GM10248 (cell line): ENCODE results near the gene SLC46A1.
"Not testable (repeated sequence)": the region's sequence is repeated elsewhere in the genome, so short reads cannot be mapped to it uniquely, and the experiment has no call there.

ENCODE experiments used
- CTCF ChIA-PET: fragments of 300-600 bp; sonication (Branson Sonifier 250); formaldehyde crosslinking; extraction: SDS; loops from one replicate; lab custom pipeline; 2021; ENCODE audit warnings: antibody characterized with exemption; lab: Yijun Ruan, JAX
- POLR2A ChIA-PET: fragments of 350-650 bp; sonication (Branson Sonifier 250); formaldehyde crosslinking; extraction: SDS; loops from one replicate; lab custom pipeline; 2020; ENCODE audit warnings: antibody characterized with exemption; lab: Yijun Ruan, JAX
- DNase-seq: peaks from one replicate; pipeline ENCODE4 v3.0.0; 2012; ENCODE audit errors: extremely low spot score
- TF ChIP-seq, protein P1 (sequence below): IDR thresholded peaks from 2 replicates; pipeline ENCODE4 v1.5.1; 2012; ENCODE audit warnings: mild to moderate bottlenecking, low read depth; ENCODE audit errors: extremely low read depth, missing control alignments, control extremely low read depth

SLC46A1 gene

DNA sequence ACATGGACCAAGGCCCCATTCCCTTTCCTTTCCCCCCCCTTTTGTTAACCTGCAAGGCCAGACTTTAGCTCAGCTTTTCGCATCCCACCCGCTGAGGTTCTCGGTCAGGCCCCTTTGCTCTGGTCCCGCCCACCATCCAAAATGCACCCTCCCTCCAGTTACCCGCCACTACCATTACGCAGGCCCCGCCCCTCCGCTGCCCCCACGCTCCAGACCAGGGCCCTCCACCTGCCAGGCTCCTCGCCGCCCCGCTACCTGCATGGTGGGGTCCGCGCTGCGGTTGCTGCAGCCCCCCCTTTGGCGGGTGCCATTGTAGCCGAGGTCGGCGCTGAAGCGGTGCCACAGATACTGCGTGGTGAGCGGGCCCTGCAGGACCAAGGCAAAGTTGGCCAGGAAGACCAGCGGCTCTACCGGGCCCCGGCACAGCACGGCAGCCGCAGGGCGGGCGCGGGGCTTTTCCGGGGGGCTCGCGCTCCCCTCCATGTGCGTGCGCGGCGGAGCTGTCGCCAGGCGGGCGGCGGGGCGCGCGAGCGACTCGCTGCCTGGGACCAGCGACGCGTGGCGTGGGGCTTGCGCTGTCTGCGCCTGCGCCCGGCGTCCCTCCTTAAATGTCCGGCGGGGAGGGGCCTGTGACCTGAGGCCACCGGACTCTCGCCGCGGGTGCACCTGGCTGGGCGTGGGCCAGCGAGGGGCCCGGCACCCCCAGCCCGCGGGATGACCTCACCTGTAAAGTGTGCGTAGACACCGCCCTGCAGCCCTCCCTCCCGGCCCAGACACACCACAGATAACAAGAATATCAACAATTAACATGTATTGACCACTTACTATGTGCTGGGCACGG, at the start of gene SLC46A1:
Gene SLC46A1 (minus strand): TSS at position 581 of the 841 bp plus-strand sequence. CDS start 98 bp downstream, at position 483.
- ChIA-PET CTCF (interaction anchor here (1.2 to 3.3 kb wide), 5 partner anchors 11 to 155 kb away, joined by 3 to 31 read pairs (median 5); no protein-coding TSS in a partner anchor), POLR2A (interaction anchor here (0.7 to 0.9 kb wide), 2 partner anchors 11 to 23 kb away, joined by 3 to 4 read pairs; no protein-coding TSS in a partner anchor)
- DNase-seq: peak; percentile 85
- TF ChIP-seq, protein P1, sequence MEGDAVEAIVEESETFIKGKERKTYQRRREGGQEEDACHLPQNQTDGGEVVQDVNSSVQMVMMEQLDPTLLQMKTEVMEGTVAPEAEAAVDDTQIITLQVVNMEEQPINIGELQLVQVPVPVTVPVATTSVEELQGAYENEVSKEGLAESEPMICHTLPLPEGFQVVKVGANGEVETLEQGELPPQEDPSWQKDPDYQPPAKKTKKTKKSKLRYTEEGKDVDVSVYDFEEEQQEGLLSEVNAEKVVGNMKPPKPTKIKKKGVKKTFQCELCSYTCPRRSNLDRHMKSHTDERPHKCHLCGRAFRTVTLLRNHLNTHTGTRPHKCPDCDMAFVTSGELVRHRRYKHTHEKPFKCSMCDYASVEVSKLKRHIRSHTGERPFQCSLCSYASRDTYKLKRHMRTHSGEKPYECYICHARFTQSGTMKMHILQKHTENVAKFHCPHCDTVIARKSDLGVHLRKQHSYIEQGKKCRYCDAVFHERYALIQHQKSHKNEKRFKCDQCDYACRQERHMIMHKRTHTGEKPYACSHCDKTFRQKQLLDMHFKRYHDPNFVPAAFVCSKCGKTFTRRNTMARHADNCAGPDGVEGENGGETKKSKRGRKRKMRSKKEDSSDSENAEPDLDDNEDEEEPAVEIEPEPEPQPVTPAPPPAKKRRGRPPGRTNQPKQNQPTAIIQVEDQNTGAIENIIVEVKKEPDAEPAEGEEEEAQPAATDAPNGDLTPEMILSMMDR: no peak

DNA sequence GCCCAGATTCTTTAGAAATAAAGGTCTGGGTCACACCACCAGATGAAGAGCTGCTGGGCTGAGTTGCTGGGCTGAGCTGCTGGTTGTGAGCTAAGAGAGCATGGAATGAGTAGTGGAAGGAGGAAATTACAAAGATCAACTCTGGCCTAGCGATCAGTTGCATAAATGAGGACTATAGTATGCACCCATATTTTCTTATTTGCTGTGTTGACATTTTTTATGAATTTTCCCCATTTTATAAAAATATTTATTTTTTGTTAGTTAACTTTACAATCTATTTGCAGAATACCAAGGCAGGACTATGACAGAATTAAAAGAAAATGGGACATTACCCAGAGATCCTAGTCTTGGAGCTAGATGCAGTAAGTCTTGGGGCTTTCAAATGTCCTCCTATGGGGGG, 43.8 kb upstream of the SLC46A1 start:
- CTCF ChIA-PET: interaction anchor here (1.2 to 1.6 kb wide), 2 partner anchors 12 to 34 kb away, joined by 3 to 10 read pairs; no protein-coding TSS in a partner anchor
- TF ChIP-seq, protein P1: no peak
- POLR2A ChIA-PET: no interaction called here
- no peak for DNase-seq

DNA sequence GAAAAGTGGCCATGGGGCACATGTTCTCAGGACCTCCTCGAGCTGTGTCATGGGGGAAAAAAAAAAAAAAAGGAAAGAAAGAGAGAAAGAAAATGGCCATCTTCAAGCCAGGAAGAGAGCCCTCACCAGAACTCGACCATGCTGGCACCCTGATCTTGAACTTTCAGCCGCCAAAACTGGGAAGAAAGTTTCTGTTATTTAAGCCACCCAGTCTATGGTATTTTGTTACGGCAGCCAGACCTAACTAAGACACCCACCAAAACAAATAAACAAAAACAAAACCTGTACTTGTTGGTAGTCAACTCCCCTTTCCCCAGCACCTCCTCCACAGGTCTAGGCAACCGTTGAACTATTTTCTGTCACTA, 41.4 kb upstream of the SLC46A1 start:
- ChIA-PET POLR2A (no interaction called here), CTCF (interaction anchor here (0.7 to 1.1 kb wide), 5 partner anchors 14 to 48 kb away, joined by 3 read pairs; no protein-coding TSS in a partner anchor)
- no peak for DNase-seq
- TF ChIP-seq, protein P1: no peak

DNA sequence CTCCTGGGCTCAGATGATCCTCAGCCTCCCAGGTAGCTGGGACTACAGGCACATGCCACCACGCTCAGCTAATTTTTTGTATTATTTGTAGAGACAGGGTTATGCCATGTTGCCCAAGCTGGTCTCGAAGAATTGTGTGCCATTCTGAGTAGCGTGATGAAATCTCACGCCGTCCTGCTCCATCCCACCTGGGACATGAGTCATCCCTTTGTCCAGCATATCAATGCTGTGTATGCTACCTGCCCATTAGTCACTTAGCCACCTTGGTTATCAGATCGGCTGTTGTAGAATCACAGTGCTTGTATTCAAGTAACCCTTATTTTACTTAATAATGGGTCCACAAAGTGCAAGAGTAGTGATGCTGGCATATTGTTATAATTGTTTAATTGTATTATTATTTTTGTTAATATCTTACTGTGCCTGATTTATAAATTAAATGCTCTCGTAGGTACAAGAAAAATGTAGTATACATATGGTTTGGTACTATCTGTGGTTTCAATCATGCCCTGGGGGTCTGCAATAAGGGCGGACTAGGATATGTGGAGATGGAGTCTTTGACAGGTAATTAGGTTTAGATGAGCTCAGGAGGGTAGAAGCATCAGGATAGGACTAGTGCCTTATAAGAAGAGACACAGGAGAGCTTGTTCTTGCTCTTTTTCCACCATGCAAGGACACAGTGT, 40.8 kb upstream of the SLC46A1 start:
- CTCF ChIA-PET: interaction anchor here (0.7 to 1.1 kb wide), 5 partner anchors 17 to 101 kb away, joined by 3 read pairs; no protein-coding TSS in a partner anchor
- no peak for DNase-seq
- POLR2A ChIA-PET: no interaction called here
- TF ChIP-seq, protein P1: no peak

DNA sequence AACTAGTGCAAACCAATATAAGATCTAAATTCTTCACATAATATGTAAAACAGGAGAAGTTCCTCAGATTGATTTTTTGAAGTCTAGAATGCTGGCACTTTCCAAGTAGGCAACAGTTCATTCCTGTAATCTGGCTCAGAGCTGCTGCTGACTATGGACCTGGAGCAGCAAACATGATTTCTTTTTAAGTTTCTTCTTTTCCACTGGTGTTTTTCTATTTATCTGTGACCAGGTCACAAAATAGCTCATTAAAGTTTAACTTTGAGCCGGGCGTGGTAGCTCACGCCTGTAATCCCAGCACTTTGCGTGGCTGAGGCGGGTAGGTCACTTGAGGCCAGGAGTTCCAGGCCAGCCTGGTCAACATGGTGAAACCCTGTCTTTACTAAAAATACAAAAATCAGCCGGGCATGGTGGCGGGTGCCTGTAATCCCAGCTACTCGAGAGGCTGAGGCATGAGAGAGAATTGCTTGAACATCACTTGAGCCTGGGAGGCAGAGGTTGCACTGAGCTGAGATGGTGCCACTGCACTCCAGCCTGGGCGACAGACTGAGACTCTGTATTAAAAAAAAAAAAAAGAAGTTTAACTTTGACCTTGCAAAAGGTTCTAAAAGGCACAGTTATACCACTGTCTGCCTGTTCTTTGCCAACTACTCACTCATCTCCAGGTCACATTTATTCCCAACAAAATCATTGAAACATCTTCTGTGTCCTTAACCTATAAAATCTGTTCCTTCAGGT, 38.1 kb upstream of the SLC46A1 start:
- no peak for DNase-seq
- TF ChIP-seq, protein P1: no peak
- ChIA-PET CTCF (no interaction called here), POLR2A (no interaction called here)

DNA sequence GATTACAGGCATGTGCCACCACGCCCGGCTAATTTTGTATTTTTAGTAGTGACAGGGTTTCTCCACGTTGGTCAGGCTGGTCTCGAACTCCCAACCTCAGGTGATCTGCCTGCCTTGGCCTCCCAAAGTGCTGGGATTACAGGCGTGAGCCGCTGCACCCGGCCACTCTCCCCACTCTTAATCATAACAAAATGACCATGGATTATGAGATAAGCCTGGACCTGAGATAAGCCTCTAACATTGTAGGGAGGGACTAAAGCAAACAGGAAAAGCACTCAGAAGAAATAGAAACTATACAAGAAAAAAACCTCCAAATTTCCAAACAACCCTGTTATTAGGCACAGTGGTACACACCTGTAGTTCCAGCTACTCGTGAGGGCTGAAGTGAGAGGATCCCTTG, 28.3 kb upstream of the SLC46A1 start:
- CTCF ChIA-PET: interaction anchor here (2.0 kb wide), 1 partner anchor 18 kb away, joined by 8 read pairs; no protein-coding TSS in a partner anchor
- DNase-seq, POLR2A ChIA-PET: not testable (repeated sequence)
